HG03097 (cell line): ENCODE data around the gene KDM4B.

Experiments
- ATAC-seq: cut with Tn5 transposase; IDR thresholded peaks from one replicate; pipeline ENCODE4 v1.9.1; 2021; ENCODE audit not compliant: unreplicated experiment, low FRiP score

The KDM4B gene

DNA sequence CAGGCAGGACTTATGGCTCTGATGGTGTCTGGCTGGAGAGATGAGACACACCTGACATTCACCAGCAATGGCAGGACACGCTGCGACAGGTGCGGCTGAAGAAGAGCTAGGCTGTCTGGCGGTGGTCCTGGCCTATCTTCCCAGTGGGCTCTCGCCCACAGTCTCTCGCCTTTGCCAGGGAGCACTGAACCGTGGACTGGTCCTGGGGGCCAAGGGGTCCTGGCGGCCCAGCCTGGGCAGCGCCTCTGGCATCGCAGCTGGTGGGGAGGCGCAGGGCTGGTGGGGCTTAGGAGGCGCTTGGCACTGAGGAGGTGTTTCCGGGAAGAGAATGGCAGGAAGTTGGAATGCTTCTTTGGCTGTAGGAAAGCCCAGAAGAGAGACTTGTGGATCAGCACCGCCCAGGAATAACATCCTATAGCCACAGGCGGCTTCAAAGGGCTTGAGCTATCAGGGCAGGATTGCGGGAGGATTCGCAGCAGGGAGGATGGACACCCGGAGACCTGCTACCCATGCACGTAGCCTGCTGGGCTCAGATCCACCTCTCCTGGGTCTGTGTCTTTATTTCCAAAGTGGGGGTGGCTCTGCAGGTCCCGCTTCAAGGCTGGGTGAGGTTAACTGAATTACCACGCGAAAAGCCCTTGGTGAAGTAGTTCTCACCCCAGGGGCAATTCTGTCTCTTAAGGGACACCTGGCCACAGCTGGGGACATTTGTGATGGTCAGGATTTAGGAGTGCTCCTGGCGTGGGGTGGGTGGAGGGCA, 14.6 kb downstream of the KDM4B start:
- ATAC-seq, result no peak

DNA sequence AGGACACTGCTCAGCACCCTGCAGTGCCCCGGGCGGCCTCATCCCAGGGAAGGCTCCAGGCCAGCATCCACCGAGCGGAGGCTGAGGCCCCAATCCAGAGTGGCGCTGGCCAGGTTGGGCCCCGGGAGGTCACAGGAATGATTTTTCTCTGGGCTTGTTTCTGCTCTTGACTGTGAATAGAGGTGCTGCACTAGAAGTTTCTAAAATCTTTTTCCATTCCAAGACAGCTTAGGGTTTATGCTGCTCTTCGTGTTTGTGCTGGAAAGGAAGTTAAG, 15.1 kb downstream of the KDM4B start:
- no peak for ATAC-seq

DNA sequence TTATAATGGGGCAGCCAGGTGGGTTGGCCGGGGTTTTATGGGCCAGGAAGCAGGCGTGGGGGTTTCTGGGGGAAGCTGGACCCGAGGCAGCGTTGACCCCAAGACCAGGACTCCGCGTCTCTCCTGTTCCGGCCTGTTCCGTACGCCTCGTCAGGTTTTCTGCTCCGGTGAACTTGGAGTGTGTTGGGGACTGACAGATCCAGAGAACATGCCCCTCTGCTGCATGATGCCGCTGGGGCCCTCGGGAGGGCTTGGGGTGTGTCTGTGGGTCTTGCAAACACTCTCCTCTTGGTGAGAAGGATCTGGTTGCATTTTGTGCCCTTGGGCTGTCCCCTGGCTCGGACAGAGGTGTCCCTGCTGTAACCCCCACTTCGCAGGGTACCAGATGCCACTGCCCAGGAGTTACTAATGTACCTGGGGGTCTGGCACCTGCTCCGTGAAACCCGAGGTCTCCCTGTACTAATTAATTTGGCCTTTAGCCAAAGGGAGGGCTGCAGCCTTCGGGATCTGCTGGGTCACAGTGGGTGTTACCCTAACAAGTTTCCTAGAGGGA, 15.6 kb downstream of the KDM4B start:
- ATAC-seq, result no peak

DNA sequence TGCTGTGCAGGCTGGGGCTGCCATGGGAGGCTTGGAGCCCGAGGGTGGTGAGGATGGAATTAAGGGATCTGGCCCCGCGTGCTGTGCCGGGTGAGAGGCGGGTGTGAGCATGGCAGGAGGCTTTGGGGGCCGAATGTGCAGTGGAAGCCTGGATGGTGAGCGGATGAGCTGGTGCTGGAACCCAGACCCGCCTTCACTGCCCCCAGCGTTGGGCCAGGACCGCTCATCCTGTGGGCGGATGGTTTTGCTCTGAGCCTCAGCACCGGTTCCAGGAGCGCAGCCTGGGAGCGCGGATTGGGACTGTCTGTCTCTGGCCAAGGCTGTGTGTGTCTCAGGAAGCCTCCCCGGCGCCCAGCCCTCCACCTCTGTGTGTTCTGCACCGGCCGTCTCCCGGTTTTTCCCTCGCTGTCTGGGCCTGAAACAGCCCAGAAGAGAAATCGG, 16.7 kb downstream of the KDM4B start:
- ATAC-seq, result no peak

DNA sequence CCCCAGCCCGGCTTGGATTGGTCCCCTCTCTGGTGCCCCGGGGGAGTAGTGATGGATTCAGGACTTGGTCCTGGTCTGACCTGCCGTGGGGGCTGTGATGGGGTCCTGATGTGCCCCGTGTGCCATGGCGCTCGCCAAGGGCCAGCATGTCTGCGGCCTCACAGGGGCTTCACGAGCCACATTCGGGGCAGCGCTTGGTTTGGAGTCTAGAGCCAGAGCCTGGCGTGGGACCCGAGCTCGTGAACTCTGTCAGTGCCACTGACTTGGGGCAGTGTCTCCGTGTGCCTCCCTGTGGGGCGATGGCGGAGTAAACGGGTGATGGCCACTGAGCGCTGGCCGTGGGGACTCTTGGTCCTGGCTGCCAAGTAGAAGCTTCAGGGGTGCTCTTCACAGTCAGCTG, 17.1 kb downstream of the KDM4B start:
- no peak for ATAC-seq

DNA sequence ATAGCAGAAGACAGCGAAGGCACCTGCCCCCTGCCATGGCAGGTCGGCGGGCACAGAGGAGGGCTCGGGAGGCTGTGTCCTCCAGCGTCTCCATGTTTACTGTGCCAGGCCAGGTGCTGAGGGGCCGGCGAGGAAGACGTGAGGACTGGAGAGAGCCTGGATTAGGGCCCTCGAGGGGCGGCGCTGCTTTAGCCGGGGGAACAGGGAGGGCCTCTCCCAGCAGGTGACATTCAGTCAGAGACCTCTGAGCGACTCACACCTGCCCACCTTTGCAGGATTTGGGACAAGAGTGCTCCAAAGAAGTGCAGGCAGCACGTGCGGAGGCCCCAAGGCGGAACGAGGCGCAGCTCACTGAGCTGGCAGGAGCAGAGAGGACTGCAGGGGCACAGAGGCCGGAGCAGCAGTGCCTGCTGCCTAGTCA, 17.6 kb downstream of the KDM4B start:
- ATAC-seq, result no peak

DNA sequence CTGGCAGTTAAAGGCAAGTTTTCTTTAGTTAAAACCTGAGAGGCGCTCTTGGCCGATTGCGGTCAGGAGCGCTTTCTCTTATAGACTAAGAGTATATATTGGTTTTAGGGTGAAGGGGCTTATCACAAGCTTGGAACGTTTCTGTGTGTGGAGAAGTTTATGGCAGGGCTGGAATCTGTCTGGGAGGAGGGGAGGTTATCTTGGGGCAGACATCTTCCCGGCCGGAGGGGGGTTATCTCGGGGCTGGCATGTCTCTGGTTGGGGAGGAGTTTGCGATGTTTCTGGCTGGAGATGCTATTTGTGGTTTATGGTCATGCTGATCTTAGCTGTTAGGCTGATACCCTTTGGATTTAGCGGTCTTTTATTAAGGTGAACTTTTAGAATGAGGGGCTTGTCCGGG, 18.3 kb downstream of the KDM4B start:
- ATAC-seq, result no peak

DNA sequence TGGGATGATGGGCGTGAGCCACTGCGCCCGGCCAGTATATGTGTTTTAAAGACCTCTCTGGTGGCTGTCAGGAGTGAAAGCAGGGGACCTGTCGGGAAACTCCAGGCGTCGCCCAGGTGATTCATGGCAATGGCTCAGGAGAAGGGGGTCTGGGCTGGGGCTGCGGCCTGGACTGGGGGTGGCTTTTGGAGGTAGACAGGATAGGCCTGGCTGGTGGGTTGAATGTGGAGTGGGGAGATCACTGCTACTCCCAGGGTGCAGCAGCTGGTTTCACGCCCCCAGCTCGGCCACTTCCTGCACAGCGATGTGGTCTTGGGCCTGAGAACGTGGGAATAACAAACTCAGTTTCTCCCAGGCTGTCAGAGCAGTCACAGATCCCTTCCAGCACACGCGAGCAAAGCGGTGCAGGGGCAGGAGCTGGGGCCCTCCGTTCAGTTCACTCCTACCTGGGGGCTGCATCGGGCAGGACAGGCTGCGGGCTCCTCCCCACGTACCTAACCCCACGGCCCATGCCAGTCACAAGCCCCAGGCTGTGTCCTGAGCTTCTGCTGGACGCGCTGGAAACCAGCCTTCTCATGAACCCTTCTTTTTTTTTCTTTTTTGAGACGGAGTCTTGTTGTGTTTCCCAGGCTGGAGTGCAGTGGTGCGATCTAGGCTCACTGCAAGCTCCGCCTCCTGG, 18.9 kb downstream of the KDM4B start:
- no peak for ATAC-seq

DNA sequence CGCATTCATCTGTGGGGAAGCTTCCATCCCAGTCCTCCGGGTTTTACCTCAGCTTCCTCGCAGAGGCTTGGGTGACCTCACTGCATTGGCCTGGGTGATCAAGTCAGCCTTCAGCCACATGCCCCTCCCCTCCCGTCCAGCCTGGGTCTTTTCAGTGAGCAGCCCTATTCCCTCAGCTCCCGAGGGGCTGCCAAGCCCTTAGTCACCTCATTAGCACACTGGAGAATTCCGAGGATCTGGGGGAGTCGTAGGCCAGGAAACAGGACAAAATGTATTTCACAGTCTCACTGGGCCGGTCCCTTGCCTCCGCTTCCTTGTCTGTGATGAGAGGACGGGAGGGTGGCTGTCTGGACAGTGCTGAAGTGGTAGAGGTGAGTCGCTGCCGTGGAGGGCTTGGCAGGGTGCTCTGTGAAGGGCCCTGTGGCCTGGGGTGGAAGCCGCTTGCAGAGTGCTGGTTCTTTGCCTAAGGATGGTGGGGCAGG, 19.9 kb downstream of the KDM4B start:
- no peak for ATAC-seq

DNA sequence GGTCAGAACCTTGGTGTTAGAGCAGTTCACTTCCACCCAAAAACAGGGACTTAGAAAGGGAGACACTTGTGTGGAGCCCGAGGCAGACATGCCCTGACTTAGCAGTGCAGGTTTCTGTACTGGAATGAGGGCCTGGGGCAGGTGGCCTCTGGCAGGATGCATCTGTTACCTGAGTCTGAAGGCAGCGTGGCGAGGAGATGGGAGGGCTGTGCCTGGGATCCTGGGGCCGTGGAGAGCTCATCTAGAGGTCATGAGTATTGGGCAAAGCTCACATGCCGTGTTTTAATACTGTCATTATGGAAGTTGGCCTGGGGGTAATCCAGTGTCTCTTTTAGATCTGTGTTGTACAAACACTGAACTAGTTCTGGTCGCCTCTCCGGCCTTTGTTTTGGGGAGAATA, 21.4 kb downstream of the KDM4B start:
- no peak for ATAC-seq

DNA sequence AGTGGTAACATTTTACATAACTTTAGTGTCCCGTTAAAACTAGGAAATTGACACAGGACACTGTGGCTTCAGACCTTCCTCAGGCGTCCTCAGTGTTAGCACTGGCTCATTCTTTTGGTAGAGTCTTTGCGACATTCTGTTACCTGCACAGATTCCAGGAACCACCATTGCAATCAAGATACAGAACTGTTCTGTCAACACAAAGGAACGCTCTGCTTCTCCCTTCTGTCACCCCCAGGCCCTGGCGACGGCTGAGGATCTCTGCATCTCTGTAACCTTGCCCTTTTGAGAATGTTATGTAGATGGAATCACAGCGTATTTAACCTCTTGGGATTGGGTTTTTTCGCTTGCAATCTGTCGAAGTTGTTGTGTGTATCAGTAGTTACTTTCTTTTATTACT, 22.6 kb downstream of the KDM4B start:
- no peak for ATAC-seq

DNA sequence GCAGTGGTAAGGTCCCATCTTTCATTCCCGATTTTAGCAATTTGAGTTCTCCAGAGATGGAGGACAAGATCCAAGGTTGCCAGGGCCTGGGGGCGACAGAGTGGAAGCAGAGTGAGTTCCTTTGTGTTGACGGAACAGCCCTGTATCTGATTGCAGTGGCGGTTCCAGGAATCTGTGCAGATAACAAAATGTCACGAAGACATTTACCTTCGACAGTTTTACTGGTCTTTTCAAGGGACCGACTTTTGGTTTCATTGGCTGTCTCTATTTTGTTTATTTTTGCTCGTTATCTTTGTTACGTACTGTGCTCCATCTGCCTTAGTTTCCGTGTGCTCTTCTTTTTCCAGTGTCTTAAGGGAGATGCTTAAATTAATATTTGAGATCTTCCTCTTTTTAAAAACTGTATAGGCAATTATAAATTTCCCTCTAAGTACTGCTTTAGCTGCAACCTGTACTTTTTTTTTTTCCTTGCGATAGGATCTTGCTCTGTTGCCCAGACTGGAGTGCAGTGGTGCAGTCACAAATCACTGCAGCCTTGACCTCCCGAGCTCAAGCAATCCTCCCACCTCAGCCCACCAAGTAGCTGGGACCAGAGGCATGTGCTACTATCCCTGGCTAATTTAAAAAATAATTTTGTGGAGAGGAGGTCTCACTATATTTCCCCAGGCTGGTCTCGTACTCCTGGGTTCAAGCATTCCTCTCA, 23.2 kb downstream of the KDM4B start:
- ATAC-seq, result no peak

DNA sequence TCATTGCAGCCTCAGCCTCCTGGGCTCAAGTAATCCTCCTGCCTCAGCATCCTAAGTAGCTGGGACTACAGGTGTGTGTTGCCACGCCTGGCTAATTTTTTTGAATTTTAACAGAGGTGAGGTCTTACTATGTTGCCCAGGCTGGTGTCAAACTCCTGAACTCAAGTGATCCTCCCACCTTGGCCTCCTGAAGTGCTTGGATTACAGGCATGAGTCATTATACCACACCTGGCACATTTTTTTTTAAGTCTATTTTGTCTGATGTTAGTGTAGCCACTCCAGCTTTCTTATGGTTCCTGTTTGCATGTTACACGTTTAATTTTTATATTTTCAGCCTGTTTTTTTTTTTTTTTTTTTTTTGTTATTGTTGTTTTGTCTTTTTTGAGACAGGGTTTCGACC, 24.8 kb downstream of the KDM4B start:
- ATAC-seq, result no peak

DNA sequence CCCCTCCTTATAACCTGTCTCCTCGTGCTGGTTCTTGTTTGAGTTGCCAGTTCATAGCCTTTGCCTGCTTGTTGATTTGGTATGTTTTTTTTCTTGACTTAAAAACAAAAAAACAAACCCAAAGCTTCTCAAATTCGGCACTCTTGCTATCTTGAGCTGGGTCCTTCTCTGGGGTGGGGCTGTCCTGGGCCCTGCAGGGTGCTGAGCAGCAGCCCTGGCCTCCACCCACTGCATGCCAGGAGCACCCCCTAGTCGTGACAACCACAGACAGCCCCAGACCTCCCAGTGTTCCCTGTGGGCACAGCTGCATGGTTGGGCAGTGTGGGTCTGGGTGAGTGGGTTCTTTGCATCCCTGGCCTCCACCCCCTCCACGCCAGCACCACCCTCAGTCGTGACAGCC, 27.8 kb downstream of the KDM4B start:
- no peak for ATAC-seq

DNA sequence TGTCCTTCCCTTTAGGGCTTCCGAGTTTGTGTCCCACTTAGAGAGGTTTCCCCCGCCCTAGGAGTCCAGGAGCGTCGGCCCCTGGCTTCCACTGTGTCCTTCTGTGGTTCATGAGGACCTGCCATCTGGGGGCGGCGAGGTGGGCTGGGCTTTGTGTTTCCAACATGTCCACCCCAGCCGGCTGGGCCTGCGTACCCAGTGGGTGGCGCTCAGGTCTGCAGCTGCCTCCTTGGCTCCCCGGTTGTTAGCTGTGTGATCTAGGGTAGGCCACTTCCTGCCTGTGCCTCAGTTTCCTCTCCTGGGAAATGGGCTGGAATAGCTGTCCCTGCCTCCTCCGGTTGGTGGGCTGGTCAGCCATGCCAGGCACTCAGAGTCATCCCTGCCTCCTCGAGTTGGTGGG, 28.4 kb downstream of the KDM4B start:
- no peak for ATAC-seq

DNA sequence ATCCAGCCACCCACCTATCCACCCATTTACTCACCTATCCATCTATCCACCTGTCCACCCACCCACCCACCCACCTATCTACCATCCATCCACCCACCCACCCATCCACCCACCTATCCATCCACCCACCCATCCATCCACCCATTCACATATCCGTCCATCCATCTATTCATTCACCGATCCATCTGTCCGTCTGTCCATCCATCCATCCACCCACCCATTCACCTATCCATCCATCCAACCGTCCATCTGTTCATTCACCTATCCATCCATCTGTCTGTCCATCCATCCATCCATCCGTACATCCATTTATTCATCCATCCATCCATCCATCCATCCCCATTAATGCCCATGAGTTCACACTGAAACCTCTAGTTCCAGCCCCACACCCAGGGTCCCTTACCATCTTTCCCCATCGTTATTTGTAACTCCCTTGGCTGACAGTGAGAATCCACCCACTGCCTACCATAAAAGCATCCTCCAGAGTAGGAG, 31.3 kb downstream of the KDM4B start:
- ATAC-seq, result no peak

DNA sequence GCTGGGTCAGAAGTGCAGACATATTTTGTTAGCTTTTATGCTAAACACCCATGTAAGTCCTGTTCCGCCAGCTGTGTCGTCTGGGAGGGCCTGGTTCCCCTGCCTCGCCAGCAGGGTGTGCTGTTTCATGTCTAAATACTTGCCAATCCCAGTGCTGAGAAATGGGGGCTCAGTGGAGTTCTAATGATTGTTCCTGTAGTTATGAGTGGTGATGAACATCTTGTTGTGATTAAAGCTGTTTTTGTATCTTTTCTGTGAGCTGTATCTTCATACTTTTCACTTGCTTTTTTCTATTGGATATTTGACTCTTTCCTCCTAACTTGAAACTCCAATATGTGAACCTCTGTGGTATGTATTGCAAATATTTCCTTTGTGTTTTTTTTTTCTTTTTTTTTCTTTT, 32.7 kb downstream of the KDM4B start:
- ATAC-seq, result no peak

DNA sequence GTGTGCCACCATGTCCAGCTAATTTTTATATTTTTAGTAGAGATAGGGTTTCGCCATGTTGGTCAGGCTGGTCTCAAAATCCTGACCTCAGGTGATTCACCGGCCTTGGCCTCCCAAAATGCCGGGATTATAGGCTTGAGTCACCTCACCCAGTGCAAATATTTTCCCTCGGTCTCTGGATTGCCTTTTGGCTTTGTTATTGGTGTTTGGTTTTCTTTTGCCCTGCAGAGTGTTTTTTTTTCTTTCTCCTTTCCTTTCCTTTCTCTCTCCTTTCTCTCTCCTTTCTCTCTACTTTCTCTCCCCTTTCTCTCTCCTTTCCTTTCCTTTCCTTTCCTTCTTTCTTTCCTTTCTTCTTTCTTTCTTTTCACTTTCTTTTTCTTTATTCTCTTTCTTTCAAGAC, 33.2 kb downstream of the KDM4B start:
- no peak for ATAC-seq

DNA sequence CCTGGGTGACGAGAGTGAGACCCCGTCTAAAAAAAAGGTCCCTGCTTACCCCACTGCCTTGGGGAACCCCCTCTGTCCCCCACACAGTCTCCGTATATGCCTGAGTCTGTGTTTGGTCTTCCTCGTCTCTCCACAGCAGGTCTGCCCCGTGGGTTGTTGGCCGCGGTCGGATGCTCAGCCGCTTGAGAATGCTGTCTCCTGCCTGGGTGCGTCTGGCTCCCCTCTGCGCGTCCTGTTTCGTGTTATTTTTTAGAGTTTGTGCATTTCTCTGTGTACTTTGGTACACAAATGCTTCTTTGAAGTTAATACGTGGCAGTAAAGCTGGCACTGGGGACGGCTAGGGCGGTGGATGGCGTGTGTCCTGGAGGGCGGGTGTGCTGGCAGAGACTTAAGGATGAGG, 34.9 kb downstream of the KDM4B start:
- no peak for ATAC-seq

DNA sequence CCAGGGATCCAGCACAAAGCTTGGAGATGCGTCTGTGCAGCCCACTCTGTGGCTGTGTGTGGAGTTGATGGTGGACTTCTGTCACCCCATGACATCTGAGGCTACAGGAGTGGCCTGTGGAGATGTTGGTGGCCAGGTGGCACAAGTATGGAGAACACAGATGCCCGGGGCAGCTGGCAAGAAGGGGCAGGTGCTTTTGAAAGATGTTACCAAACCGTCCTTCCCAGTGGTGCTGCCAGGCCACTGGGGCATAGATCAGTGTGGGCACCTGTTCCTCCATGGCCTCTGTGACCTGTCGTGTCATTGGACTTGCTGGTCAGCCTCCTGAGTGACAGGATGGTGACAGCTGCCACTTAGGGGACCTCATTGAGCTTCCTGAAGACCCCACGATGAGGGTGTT, 36.2 kb downstream of the KDM4B start:
- no peak for ATAC-seq

DNA sequence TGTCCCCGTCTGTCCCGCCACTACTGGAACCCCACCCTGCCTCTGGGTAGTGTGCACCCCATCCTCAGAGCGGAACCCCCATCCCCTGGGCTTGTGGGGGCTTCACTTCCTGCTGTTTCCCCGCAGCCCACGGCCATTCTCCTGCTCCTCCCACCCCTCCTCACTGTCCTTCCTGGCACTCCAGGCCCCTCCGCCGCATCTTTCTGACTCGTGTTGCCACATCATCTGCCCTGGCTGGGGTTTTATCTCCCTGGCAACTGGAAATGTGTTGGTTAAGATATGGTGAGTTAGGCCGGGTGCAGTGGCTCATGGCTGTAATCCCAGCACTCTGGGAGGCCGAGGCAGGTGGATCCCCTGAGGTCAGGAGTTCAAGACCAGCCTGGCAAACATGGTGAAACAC, 37.3 kb downstream of the KDM4B start:
- ATAC-seq, result no peak
